RWPE2 (cell line): Measurements from ENCODE around the gene PTPRN.

ENCODE experiments used
- ATAC-seq: fragments of 200-7000 bp; cut with Tn5 transposase; 3 replicates; pipeline ENCODE4 v1.9.1; 2021; ENCODE audit warnings: low read depth
- DNase-seq: peaks from one replicate; pipeline ENCODE4 v3.0.0-alpha.2; 2020; ENCODE audit warnings: low spot score
- H3K27ac ChIP-seq: fragments of 450-650 bp; 2 replicates; pipeline ENCODE4 v1.5.1; 2017; ENCODE audit warnings: mild to moderate bottlenecking; ENCODE audit not compliant: poor library complexity, severe bottlenecking
- H3K27me3 ChIP-seq: fragments of 250-450 bp; sonication (Bioruptor Pico); 2 replicates; pipeline ENCODE4 v1.5.1; 2021; ENCODE audit warnings: mild to moderate bottlenecking, moderate library complexity; ENCODE audit not compliant: insufficient read depth, poor library complexity, severe bottlenecking
- H3K36me3 ChIP-seq: fragments of 250-450 bp; sonication (Bioruptor Pico); 2 replicates; pipeline ENCODE4 v1.5.1; 2020; ENCODE audit warnings: low read depth, mild to moderate bottlenecking, moderate library complexity
- H3K4me1 ChIP-seq: fragments of 250-450 bp; sonication (Bioruptor Pico); 2 replicates; pipeline ENCODE4 v1.5.1; 2021; ENCODE audit warnings: mild to moderate bottlenecking, moderate library complexity; ENCODE audit not compliant: insufficient read depth, poor library complexity, severe bottlenecking
- H3K4me3 ChIP-seq: fragments of 250-450 bp; sonication (Bioruptor Pico); 2 replicates; pipeline ENCODE4 v1.5.1; 2021; ENCODE audit warnings: mild to moderate bottlenecking, moderate library complexity; ENCODE audit not compliant: severe bottlenecking
- H3K9me3 ChIP-seq: fragments of 250-450 bp; sonication (Bioruptor Pico); 2 replicates; pipeline ENCODE4 v1.5.1; 2021; ENCODE audit warnings: mild to moderate bottlenecking, moderate library complexity; ENCODE audit not compliant: severe bottlenecking
- TF ChIP-seq, protein P1 (sequence below): fragments of 450-650 bp; IDR thresholded peaks from one replicate; pipeline ENCODE4 v1.5.1; 2017; ENCODE audit warnings: mild to moderate bottlenecking, moderate library complexity; ENCODE audit not compliant: poor library complexity, severe bottlenecking

The PTPRN gene

DNA sequence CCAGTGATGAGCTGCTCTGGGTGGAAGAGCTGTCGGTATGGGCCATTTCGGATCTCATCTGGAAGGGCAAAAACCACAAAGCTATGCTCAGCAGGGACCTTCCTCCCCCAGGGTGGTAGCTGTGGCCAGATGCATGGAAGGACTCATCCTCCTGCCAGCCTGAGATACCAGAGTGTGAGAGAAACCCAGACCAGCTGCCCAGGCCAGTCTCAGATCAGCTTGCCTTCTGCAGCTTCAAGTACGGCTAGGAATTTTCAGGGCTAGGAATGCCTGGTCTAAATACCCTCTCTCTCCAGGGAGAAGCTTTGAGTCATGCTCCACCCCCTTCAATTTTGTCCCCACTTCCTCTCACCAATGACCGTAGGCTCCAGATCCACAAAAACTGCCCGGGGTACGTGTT lies 57.5 kb downstream of the PTPRN start:
- H3K27me3 ChIP-seq: no peaks in the 10 kb centered on the region
- H3K4me1 ChIP-seq: peaks cover 43% of the 10 kb centered on the region
- H3K27ac ChIP-seq: peak overlapping the region; percentile 97
- no peak for DNase-seq
- ATAC-seq: no peak
- TF ChIP-seq, protein P1, sequence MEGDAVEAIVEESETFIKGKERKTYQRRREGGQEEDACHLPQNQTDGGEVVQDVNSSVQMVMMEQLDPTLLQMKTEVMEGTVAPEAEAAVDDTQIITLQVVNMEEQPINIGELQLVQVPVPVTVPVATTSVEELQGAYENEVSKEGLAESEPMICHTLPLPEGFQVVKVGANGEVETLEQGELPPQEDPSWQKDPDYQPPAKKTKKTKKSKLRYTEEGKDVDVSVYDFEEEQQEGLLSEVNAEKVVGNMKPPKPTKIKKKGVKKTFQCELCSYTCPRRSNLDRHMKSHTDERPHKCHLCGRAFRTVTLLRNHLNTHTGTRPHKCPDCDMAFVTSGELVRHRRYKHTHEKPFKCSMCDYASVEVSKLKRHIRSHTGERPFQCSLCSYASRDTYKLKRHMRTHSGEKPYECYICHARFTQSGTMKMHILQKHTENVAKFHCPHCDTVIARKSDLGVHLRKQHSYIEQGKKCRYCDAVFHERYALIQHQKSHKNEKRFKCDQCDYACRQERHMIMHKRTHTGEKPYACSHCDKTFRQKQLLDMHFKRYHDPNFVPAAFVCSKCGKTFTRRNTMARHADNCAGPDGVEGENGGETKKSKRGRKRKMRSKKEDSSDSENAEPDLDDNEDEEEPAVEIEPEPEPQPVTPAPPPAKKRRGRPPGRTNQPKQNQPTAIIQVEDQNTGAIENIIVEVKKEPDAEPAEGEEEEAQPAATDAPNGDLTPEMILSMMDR: no peak
- H3K4me3 ChIP-seq: peak overlapping the region; percentile 67
- no peaks in the 10 kb centered on the region for H3K9me3 ChIP-seq
- peaks cover 44% of the 10 kb centered on the region for H3K36me3 ChIP-seq

DNA sequence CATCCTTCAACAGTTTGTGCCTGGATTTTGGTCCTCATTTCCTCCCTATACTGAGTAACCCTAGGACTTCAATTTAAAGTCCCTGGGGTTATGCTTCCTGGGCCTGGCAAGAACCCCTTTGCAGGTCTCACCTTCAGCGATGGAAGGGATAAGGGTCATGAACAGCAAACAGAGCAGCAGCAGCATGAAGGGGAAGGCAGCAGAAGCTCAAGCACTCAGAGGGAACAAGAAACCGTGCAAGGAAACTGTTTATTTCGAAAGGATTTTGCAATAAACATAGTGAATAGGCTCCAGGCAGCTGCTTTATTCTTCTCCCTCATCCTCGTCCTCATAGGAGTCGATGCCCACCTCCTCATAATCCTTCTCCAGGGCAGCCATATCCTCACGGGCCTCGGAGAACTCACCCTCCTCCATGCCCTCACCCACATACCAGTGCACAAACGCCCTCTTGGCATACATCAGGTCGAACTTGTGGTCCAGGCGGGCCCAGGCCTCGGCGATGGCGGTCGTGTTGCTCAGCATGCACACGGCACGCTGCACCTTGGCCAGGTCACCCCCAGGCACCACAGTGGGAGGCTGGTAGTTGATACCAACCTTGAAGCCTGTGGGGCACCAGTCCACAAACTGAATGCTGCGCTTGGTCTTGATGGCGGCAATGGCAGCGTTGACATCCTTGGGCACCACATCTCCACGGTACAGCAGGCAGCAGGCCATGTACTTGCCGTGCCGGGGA lies 59.0 kb downstream of the PTPRN start:
- ATAC-seq (no peak), DNase-seq (no peak)
- no peaks in the 10 kb centered on the region for H3K9me3 ChIP-seq
- no peaks in the 10 kb centered on the region for H3K27me3 ChIP-seq
- H3K36me3 ChIP-seq: peaks cover 48% of the 10 kb centered on the region
- TF ChIP-seq, protein P1: no peak
- no peak overlapping the region for H3K4me3 ChIP-seq
- peaks cover 43% of the 10 kb centered on the region for H3K4me1 ChIP-seq
- peak overlapping the region; percentile 97 for H3K27ac ChIP-seq

DNA sequence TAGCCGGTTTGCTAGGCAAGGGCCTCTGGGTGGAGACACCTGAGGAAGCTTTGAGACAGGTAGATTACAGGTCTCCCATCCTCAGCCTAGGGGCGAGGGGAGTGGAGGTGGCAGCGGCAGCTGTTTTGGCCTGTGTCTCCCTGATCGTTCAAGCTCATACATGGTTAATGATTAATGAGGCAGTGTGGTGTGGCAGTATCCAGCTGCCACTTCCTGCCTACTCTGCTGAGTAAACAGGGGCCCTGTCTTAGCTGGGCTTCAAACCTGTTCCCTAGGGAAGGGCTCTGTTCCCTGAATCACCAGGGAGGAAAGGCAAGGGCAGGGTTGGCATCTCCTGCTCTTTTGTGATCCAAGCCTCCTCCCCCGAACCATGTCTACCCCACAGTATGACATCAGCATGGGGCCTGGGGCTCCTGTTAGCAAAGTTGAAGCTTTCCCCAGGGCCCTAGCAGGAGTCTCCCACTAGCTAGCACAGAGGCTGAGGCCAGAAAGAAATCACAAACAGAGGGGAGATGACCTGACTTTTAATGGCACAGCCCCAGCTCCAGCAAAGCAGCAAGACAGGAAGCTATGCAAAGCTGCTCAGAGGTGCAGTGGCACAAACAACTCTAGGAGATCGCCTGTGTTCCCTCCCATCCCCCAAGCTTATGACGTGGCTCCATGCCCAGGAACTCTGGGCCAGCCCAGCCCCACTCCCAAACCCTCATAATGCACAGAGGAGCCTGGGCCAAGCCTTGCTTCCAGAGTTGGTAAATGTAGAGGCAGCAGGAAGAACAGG lies 59.8 kb downstream of the PTPRN start:
- H3K27me3 ChIP-seq: no peaks in the 10 kb centered on the region
- peaks cover 48% of the 10 kb centered on the region for H3K36me3 ChIP-seq
- peak overlapping the region; percentile 97 for H3K27ac ChIP-seq
- TF ChIP-seq, protein P1: peak; percentile 5
- no peaks in the 10 kb centered on the region for H3K9me3 ChIP-seq
- H3K4me3 ChIP-seq: no peak overlapping the region
- peak; percentile 91 for DNase-seq
- H3K4me1 ChIP-seq: peaks cover 47% of the 10 kb centered on the region
- peak; percentile 73 for ATAC-seq

DNA sequence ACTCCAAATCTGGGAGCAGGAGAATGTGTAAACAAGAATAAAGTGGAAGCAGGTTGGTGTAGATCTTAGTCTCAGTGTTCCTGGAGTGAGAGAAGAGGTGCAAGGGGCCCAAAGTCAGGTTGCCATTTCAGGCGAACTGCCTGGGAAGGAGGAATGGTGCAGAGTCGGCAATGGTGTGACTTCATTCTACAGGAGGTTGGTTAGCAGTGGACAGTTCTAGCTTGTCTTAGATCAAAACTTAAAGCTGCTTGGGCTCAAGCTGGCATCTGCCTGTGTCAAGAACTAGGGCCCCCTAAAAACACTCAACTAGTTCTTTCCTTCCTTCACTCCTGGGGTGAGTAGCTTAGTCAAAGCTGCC lies 60.4 kb downstream of the PTPRN start:
- Histone ChIP-seq H3K27ac (peak overlapping the region; percentile 97), H3K36me3 (peaks cover 48% of the 10 kb centered on the region), H3K9me3 (no peaks in the 10 kb centered on the region), H3K27me3 (no peaks in the 10 kb centered on the region), H3K4me3 (no peak overlapping the region), H3K4me1 (peaks cover 47% of the 10 kb centered on the region)
- TF ChIP-seq, protein P1: no peak
- no peak for ATAC-seq
- no peak for DNase-seq
